NCI-H1417 treated with DMSO at 0.1 percent for 48 hours (cell line): ENCODE data around the gene NAP1L4.

Experiments
- DNase-seq: peaks from one replicate; lab custom pipeline; 2025; lab: John Stamatoyannopoulos, UW

NAP1L4 gene

DNA sequence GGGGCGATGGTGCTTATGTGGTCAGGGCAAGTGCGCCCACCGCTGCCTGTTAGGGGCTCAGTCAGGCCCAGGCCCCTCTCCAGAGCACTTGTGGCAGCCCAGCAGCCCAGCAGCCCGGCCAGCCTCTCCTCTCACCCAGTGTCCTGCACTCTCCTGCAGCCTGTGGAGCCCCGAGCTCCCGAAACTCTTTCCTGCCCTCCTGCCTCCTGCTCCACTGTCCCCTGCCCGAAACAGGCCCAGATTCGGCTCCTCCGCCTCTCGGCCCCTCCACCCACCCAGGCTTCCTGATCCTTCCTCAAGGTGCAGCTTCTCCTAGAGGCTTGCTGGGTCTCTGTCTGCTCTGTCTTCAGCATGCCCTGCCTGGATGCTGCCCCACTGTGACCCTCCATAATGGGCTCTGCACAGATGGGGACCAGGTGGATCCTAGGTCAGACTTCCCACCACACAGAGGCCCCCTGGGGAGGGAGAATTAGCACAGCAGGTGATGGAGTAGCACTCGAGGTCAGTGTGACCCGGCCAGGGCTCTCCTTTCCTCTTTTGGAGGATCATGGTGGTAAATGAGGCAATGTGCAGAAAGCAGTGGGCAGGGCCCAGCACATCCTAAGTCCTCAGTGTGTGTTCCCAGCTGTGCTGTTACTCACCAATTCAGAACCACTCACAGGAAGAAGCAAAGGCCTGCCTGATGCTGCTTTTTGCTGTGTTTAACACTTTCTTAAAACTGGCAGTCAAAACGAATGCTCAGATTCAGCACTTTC is 18.6 kb upstream of the NAP1L4 start:
- no peak for DNase-seq

DNA sequence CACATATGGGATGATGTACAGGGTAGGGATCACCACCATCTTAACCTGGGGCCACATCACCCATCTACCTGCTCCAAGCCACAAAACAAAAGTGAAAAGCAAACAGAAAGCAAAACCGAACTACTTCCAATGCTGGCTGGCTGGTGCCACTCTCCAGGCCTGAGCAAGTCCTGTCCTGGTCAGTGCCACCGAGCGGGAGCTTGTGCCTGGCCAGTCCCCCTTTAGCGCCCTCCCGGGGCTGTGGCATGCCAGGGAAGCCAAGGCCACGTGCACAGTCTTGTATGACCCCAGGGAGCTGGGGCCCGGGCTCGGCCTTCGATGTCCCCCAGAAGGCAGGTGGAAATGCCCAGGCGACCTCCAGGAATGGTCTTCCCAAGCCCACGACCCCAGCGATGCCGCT is 17.9 kb upstream of the NAP1L4 start:
- no peak for DNase-seq

DNA sequence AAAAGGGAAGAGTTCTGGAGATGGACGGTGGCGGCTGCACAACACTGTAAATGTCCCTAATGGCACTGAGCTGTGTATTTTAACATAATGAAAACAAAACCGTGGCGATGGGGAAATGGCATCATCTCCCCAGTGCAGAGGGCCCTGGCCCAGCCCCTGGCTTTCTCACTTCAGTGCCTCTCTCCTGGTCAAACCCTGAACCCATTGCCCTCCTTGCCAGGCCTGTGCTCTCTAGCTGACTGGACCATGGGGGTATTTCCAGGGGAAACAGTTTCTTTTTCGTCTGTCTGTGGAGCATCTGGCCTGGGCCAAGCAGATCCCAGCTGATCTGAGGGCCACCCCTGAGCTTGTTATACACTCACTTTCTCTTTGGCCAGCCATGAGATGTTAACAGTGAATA is 17.4 kb upstream of the NAP1L4 start:
- DNase-seq = no peak

DNA sequence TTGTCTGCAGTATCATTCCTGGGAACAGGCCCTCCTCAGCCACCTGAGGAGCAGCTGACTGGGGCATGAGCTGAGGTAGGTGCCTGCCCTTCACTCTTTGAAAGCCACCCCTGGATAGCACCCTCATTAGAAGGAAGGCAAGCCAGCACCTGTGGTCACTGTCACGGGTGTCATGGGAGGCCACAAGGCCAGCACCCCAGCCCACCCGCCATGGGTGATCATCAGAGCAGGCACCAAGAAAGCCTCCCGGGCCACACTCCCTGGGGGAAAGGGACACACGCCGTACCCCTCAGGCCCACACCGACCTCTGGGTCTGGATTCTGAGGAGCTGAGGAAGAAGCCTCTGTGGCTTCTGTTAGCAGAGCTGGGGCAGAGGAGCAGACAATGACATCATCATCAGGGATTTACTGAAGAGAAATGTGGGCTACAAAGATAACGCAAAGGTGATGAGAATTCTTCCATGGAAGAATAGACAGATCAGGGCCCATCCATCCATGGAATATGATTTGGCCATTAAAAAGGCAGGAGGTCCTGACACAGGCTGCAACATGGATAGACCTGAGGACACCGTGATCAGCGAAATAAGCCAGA is 16.7 kb upstream of the NAP1L4 start:
- DNase-seq = no peak

DNA sequence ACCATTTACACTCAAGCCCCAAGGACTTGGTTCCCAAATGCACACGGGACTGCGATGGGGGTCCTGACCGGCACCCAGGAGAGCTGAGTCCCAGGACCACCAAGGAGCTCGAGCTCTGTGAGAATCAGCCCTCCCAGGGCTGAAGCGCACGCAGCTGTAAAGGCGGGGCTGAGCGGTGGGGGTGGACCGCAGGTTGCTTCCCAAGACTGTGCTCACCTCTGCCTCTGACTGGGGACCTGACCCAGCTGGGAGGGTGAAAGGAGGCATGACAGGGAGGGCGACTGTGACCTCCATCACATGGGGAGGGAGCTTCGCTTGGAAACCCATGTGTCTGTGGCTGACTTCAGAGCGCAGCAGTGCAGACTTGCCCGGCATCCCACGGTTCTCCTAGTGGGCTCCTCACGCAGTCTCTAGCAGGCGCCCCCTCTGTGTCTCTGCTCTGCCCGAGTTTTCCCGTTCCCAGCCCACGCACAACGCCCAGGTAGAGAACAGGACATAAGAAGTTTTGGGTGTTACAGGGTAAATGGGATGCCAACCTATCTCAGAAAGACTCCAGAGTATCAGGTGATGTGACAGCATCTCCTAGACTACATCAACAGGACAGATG is 15.4 kb upstream of the NAP1L4 start:
- DNase-seq = no peak

DNA sequence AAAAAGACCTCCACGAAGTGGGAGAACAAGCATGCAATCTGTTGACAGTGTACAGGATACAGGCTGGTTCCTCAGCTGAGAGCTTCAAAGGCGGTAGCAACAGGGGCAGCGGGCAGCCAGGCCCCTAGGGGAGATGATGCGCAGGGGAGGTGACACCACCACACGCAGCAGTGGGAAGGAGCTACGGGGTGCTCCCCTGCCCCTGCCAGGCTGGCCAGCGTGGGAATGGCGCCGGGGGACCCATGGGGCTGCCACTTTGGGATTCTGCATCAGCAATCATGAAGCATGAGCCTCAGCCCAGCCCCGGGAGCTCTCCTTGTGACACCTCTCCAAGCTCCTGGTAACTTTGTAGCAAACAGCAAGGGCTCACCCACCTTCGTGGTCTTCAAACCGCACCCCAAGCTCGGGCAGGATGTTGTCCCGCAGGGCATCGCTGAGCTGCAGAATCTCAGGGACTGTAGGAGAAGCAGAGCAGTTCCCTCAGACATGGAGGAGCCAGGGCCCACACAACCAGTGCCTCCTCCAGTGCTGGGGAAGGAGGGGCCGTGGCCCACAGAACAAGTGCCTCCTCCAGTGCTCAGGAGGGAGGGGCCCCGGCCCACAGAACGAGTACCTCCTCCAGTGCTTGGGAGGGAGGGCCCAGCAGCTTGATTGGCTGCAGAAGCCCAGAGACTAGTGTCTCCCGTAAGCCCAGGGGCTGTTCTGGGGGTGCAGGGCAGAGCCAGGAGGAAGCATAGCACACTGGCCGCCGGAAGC is 14.6 kb upstream of the NAP1L4 start:
- DNase-seq = no peak

DNA sequence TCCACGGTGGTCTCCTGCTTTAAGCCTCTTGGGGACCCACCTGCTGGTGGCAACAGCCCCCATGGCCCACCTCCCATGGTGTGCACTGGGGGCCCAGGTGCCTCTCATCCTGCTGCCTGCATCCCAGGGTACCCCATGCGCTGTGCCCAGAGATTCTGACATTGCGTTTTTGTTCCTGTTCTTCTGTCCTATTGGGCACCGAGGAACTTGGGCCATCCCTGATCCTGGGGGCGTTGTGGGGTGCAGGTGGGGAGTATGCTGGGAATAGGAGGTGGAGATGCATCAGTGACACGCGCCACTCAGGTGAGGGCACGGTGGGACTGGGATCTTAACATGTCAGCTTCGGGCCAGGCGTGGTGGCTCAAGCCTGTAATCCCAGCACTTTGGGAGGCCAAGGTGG is 12.4 kb upstream of the NAP1L4 start:
- no peak for DNase-seq

DNA sequence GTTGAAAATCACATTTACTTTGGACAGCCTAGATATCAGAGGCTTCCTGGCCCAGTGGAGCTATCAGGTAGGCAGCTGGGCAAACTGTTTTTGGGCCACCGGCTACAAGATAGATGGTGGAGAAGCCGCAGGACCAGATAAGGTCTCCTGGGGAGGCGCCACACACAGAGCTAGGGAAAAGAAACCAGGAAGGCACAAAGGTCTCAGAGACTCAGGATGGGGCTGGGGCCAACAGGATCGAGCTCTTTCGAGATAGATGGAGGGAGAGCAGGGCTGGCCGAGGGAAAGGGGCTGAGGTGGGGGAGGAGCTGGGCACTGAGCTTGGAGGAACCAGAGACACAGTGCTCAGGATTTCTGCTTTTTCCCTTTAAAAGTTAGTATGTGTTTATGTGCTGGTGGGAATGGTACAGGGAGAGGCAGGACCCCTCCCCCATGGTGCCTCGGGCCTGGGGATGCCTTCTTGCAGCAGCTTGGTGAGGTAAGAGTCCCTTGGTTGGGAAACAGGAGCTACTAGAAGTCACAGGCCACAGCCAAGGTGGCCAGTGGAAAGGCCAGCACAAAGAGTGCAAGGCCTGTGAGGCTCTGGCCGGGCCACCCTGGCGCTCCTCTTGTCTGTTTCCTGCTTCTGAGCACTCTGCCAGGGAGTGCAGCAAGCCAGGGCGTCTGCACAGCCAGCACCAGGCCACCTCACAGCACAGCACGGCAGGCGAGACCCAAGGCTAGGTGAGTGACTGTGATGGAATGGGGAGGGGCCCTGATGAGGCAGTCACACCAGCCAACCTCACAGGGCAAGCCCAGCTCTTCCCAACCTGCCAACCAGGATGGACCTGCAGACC is 11.5 kb upstream of the NAP1L4 start:
- no peak for DNase-seq

DNA sequence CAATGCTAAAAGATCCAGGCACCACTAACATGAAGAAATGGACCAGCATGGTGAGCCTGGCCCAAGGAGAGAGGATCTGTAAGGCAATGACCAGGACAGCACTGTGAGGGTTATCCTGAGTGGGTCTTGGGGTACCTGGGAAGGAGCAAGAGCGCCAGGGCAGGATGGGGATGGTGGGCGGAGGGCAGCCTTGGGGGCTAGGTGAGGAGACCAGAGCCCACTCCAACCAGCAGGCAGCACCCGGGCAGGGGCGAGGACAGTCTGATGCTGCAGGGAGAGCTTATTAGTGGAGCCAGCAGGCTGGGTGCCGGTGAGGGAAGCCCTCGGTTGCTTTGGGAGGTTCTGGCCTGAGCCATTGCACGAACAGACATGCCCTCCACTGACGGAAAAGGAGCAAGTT is 10.7 kb upstream of the NAP1L4 start:
- DNase-seq = no peak

DNA sequence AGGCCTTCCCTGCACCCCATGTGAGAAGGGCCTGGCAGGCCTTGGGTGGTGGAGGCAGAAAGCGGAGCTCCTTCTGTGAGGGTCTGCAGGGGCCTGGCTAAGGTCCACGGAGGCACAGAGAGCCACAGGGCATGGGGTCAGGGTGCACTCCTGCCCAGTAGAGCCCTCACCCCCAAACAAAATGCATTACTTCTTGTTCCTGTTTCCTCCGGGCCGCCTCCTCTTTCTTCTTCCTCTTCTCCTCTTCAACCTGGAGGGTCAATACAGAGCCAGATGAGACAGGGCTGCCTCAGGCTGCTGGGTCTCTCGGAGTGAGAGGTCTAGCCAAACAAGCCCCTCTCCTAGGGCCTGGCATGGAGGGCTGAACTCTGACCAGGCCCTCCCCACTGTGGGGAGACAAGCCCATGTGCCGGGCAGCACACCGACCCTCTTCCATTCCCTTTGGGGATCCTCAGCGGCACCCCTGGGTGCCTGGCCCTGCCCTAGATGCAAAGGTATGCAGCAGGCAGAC is 10.3 kb upstream of the NAP1L4 start:
- no peak for DNase-seq

DNA sequence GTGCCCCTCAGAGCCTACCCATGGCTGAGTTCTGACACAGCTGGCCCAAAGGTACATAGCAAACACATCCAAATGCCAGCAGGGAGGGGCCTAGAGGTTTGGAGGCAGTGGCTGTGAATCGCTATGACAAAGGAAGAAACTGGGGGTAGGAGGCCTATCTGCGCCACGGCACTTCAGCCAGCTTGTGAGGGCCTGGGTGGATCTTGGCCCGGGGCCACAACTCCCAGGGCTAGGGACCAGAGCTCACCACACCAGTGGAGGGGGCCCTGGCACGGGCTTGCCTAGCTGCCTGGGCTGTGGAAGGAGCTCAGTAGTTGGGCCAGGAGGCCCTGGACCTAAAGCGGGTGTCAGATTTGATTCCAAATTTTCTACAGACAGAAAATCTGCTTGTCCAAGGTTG is 9.4 kb upstream of the NAP1L4 start:
- no peak for DNase-seq

DNA sequence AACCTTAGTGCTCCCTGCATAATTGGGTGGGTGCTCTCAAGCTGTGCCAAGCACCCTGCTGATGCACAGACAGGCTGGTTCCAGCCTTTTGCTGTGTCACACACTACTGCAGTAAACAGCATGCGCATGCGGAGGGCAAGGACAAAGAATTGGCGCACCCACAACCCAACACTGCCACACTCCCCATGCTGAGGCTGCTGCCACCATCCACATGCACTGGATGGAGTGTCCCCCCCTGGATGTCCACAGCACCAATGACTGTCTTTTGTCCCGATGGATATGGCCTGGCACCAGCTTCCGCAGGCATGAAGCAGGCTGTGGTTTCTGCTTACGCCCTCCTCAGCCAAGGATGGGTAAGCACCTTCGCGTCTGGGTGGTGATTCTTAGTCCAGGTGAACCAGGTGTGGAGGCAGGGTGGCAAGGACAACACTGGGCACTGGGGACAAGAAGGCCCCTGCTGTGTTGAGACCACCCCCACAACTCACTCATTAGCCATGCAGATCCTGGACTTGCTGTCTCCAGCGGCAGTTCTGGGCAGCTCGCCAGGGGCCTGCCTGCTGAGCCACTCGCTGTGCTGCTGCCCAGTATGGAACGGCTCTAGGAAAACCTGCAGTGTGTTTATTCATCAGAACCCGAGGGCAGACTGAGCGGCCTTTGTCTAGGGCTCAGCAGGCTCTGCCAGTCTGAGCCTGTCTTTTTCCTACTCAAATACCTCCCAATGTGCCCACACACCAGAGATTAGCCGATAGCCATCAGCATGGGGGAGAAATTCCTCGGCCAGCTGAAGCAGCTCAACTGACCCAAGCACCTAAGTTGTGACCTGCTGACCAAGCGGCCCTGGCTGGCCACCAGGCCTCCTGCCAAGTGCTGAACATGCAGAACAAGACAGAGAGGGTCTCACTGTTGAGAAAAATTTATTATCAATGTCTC is 8.2 kb upstream of the NAP1L4 start:
- peak; percentile 66 for DNase-seq

DNA sequence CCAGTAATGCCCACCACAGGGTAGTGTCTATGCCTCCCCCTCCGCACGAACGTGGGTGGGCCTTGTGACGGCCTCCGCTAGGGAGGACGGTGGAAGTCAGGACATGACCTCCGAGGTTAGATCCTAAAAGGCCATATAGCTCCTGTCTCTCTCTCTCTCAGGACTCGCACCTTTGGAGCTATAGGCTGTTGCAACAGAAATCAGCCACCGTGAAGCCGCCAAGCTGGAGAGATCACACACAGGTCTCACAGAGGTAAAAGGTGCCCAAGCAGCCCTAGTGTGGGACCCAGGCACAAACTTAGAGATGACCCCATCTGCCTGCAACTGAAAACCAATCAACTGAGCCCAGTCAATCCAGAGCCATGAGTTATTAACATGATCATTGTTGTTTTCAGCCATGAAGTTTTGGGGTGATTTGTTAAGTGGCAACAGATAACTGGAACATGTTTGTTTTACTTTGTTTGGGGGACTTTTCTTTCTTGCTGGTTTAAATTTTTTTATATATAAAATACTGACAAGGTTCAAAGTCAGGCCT is 7.4 kb upstream of the NAP1L4 start:
- no peak for DNase-seq

DNA sequence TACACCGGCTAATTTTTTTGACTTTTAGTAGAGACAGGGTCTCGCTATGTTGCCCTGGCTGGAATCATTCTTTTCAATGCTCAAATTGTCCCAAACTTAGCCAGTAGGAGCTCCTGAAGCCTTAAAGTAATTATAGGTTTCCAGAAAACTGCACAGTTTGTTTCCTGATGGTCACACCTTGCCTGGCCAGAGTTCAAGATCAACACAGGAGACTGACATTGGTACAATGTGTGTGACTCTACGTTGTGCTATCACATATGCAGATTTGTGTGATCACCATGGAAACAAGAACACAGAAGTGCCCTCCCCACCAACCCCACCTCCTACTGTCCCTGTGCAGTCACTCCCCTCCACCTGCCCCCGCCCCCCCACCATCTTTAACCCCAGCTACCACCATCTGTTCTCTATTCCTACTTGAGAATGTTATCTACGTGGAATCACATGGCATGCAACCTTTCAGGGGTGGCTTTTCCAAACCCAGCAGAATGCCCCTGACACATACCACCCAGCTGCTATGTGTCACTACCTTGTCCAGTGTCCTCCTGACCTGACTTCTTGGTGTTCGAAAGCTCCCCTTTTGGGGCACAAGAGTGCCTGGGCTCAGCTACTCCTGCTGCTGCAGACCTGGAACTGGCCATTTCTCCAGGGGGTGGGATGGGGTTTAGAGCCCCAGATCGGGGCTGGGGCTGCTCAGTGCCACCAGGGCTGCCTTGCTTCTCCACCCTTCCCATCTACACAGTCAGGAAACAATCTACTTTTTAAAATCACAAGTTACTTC is 6.1 kb upstream of the NAP1L4 start:
- DNase-seq = no peak

DNA sequence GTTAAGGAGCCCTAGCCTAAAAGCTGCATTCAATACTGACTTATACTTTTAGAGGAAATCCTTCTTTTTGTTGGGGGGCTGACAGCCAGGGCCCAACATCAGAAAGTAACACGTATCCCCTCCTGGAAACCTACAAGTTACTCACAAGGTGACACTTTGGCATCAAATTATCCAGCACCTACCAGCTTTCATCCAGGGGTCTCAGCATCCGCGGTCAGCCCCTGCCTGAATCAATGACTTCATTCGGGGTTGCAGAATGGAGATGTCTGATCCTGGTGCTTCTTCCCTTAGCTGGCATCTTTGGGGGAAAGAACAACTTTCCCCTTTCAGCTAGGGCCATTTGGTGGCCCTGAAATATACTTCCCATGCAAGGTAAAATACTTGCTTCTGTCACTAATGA is 5.3 kb upstream of the NAP1L4 start:
- DNase-seq = no peak

DNA sequence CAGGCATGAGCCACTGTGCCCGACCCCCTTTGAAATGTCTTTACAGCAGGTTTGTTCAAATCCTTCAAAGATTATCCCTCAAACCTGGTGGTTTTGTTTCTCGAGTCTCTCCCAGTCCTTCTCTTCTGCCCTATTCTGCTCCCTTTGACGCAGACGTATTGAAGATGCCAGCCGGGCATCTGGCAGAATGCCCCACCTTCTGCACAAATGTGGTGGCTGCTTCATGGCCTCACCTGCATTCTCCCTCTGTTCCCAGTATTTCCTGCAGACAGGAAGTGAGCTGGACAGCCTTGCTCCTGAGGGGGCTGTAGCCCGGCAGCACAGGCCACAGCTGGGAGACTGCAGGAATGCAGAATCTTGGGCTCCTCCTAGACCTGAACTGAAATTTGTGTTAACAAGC is 4.8 kb upstream of the NAP1L4 start:
- DNase-seq = no peak

DNA sequence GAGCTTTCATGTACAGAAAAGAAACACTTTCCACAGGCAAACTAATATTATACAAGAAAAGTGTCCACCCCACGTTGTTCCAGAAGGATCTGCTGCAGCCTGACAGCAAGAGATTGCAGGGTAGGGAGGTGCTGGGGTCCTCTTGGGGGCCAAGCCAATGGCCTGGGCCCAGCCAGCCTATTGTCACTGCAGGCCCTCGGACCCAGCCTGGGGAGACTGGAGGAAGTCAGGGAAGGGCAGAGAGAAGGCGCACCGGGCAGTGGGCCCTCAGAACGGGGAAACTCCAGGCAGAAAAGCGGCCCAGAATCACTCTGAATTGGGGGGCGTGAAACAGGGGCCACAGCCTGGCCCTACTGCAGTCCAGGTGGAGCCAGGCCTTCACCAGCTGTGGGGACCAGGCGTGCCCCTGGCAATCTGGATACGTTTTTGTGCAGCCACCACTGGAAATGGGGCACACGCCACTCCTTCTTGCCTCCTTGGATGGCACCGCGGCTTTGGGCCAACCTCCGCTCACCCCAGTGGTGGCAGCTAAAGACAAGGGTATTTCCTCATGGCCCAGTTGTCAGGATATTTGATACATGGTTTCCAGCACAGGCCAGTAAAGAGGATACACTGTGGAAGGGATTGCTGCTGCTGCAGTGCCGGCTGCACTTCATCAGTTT is 3.9 kb upstream of the NAP1L4 start:
- DNase-seq = no peak

DNA sequence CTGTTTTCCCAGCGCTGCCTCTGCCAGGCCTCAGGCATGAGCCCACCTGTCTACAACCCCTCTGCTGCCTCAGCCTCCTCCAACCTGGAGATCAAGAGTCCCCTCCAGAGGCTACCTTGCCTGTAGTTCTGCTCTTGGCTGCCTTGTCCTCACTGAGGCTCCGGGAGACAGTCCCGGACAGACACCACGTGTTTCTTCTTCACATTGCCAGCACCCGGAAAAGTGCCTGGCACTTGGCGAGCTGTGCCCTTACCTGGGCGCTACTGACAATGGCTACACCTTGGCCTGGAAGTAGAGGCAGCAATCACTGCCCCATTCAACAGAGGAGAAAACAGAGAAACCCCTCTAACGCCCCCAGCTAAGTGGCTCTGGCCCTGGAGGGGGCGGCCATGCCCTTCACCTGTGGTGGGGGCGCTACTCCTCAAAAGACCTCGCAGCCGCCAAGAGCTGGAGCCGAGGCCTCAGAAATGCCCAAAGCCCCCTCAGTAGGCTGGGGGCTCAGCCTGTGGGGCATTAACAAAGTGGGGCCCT is 3.0 kb upstream of the NAP1L4 start:
- DNase-seq = no peak

DNA sequence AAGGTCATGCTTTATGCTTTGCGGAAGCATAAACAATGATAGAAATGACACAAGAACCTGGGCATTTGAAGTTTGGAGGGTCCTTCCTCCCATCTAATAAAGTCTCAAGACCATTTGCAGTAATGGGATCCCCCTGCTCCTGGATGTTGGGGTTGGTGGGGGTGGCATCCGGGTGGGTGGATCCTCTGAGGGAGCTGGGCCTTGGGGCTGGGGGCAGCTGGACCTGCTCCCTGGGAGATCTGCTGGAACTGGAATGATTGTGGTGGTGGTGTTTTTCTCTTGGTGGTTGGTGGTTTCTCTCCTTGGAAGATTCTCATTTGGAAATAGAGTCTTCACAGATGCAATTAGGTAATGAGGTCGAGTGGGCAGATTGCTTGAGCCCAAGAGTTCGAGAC is 2.2 kb upstream of the NAP1L4 start:
- DNase-seq = no peak
